Measurements from ENCODE around the gene SPOCK3. TPM values are rescaled to one million over a fixed set of nuclear protein-coding genes. Genes with fewer than 3 reads are reported as not detected.

SPOCK3 gene
- total RNA-seq, 4 donors from 2014 or later: not detected

DNA sequence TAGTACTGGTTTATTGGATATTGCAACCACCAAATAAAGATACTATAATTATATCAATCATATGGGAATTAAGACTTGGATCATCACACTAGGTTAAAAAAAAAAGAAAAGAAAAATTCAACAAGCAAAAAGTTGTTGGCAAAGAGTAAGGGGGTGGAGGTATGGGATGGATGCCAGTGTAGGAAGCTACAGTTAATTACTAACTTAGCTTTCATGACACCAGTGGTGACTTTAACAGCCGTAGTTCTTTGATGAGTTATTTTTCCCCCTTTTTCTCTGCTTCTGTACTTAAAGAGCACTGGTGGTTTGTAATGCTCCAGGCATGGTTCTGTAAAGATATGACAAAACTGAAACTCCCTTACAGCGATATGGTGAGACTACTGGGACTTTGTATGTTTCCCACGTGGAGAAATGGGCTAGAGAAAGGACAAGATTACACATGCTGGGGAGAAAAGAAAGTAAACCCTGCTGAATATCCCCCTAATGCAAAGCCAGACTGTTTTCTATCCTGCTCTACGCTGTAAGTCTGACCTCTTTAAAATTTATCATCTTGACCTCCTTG, 210.8 kb downstream of the SPOCK3 start:
- intact Hi-C loops (cut with DNase I): no loop called here

DNA sequence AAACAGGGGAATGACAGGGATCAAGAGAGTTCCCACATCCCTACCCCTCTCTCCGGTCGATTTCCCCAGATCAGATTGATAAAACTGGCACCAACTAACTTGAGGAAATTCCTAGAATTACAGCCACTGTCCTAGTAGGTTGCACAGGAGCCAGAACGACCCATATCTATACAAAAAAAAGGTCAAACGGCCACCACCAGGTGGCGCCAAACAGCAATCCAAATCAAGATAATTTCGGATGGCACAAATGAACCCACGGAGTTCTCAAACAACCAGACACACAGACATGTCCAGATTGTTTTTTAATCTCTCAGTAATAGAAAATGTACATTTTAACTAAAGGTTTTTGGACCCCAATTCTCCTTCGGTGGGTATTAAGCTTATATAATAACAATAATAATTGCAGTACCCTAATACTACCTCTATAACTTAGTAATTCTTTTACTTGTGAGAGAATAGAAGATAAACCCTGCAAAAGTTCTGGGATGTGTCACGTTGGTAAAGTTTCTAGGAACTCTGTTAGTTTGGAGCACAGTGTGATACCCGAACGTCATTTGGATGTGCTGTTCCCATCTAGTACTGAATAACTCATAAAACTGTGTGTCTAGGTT, 212.6 kb downstream of the SPOCK3 start:
- Histone ChIP-seq H3K27ac (no peak overlapping the region), H3K36me3 (no peaks in the 10 kb centered on the region), H3K4me1 (no peaks in the 10 kb centered on the region), H3K9me3 (no peaks in the 10 kb centered on the region), H3K27me3 (no peaks in the 10 kb centered on the region), H3K4me3 (replicated peaks in 1 of 3) (no peak overlapping the region)
- 23% methylated on average over 11 of the region's 11 CpGs for WGBS, 2 donors
- DNase-seq: peak; percentile 57 to 71
- intact Hi-C loops (cut with DNase I): no loop called here
- no peak for TF ChIP-seq POLR2A (IDR thresholded peaks at IDR 0.05)
- TF ChIP-seq, protein P1, sequence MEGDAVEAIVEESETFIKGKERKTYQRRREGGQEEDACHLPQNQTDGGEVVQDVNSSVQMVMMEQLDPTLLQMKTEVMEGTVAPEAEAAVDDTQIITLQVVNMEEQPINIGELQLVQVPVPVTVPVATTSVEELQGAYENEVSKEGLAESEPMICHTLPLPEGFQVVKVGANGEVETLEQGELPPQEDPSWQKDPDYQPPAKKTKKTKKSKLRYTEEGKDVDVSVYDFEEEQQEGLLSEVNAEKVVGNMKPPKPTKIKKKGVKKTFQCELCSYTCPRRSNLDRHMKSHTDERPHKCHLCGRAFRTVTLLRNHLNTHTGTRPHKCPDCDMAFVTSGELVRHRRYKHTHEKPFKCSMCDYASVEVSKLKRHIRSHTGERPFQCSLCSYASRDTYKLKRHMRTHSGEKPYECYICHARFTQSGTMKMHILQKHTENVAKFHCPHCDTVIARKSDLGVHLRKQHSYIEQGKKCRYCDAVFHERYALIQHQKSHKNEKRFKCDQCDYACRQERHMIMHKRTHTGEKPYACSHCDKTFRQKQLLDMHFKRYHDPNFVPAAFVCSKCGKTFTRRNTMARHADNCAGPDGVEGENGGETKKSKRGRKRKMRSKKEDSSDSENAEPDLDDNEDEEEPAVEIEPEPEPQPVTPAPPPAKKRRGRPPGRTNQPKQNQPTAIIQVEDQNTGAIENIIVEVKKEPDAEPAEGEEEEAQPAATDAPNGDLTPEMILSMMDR (IDR thresholded peaks at IDR 0.05): peak; percentile 26 to 90 (median 49)

More for the DNA sequence above, 210.8 kb downstream of the SPOCK3 start:
- Histone ChIP-seq H3K36me3 (no peaks in the 10 kb centered on the region), H3K4me1 (no peaks in the 10 kb centered on the region), H3K27me3 (no peaks in the 10 kb centered on the region), H3K4me3 (replicated peaks in 1 of 3) (no peak overlapping the region), H3K9me3 (no peaks in the 10 kb centered on the region), H3K27ac (no peak overlapping the region)
- DNase-seq: no peak
- 67 to 69% methylated on average over 4 of the region's 4 CpGs for WGBS, 2 donors
- TF ChIP-seq, protein P1 (IDR thresholded peaks at IDR 0.05): no peak
- no peak for TF ChIP-seq POLR2A (IDR thresholded peaks at IDR 0.05)

DNA sequence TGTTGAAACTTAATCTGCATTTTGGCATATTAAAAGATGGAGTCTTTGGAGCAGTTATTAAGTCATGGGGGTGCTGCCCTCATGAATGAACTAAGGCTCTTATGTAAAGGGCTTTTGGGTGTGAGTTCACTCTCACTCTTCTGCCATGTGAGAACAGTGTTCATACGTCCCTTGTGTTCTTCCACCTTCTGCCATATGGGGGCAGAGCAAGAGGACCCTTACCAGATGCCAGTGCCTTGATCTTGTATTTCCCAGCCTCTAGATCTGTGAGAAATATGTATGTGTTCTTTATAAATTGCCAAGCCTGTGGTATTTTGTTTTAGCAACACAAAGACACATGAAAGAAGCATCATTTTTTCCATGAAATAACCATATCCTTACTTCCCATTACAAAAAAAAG, 213.9 kb downstream of the SPOCK3 start:
- TF ChIP-seq POLR2A (IDR thresholded peaks at IDR 0.05): no peak
- TF ChIP-seq, protein P1 (IDR thresholded peaks at IDR 0.05): no peak
- intact Hi-C loops (cut with DNase I): no loop called here

DNA sequence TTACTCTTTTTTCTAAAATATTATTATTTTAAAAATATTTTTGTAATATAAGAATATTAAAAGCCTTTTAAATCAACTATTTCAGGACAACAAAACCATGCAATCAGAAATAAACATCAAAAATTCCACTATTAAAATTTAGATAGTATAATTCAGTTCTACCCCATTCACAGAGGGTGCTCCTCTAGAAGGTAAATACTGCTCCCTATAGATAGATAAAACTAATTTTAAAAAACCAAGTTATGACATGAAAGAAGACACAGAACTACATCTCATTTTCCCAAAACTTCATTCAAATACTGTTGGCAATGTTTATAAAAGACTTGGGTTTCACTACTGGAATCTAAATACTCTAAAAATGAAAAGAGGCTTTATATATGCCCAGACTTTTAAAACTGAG, 219.3 kb downstream of the SPOCK3 start:
- Histone ChIP-seq H3K9me3 (no peaks in the 10 kb centered on the region), H3K4me1 (no peaks in the 10 kb centered on the region), H3K36me3 (no peaks in the 10 kb centered on the region), H3K27ac (no peak overlapping the region), H3K4me3 (replicated peaks in 1 of 3) (no peak overlapping the region), H3K27me3 (no peaks in the 10 kb centered on the region)
- no peak for DNase-seq
- TF ChIP-seq POLR2A (IDR thresholded peaks at IDR 0.05): no peak
- TF ChIP-seq, protein P1 (IDR thresholded peaks at IDR 0.05): no peak
- intact Hi-C loops (cut with DNase I): no loop called here

More for the DNA sequence above, 213.9 kb downstream of the SPOCK3 start:
- DNase-seq: no peak
- Histone ChIP-seq H3K27ac (no peak overlapping the region), H3K4me3 (replicated peaks in 1 of 3) (no peak overlapping the region), H3K27me3 (no peaks in the 10 kb centered on the region), H3K36me3 (no peaks in the 10 kb centered on the region), H3K9me3 (no peaks in the 10 kb centered on the region), H3K4me1 (no peaks in the 10 kb centered on the region)
- 43 to 53% methylated on average over 1 of the region's 1 CpG for WGBS, 2 donors

DNA sequence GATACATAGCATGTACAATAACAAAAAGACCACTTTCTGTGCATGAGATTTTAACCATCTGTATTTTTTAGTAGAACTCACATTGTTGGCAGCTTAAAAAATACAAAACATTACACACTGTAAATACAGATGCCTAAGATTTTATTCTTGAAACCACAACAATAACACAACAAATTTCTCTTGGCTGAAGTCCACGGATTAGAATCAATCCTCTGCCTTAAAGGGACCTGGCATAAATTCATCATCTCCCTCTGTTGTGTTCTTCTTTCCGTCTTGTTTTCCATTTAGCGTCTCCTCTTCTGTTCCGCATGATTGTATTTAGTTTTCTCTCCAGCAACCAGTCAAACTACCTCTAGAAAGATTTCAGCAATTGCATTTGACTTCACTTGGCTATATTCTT, 231.0 kb downstream of the SPOCK3 start:
- no peak overlapping the region for H3K4me3 ChIP-seq (replicated peaks in 1 of 3)
- DNase-seq: no peak
- intact Hi-C loops (cut with DNase I): no loop called here
- WGBS, 2 donors: 33 to 49% methylated on average over 4 of the region's 4 CpGs
- no peak overlapping the region for H3K27ac ChIP-seq
- H3K27me3 ChIP-seq: no peaks in the 10 kb centered on the region
- TF ChIP-seq POLR2A (IDR thresholded peaks at IDR 0.05): no peak
- TF ChIP-seq, protein P1 (IDR thresholded peaks at IDR 0.05): no peak
- no peaks in the 10 kb centered on the region for H3K36me3 ChIP-seq
- no peaks in the 10 kb centered on the region for H3K4me1 ChIP-seq
- no peaks in the 10 kb centered on the region for H3K9me3 ChIP-seq
